HG03095 (cell line): ENCODE data around the gene ADORA2A.

ENCODE experiments used
- ATAC-seq: cut with Tn5 transposase; IDR thresholded peaks from one replicate; pipeline ENCODE4 v1.9.1; 2021; ENCODE audit warnings: moderate library complexity; ENCODE audit not compliant: unreplicated experiment

Gene ADORA2A

GRCh38 chr22:24431309-24432034 lies 4.1 kb downstream of the ADORA2A start:
- ATAC-seq: no peak

- no peak for ATAC-seq
Measured at GRCh38 chr22:24432059-24432853, 4.9 kb downstream of the ADORA2A start.

- no peak for ATAC-seq
Measured at GRCh38 chr22:24433001-24433827, 5.8 kb downstream of the ADORA2A start.

- peak; percentile 49 for ATAC-seq
Measured at GRCh38 chr22:24433828-24434470, 6.5 kb downstream of the ADORA2A start.

GRCh38 chr22:24434471-24435322 lies 7.3 kb downstream of the ADORA2A start:
- ATAC-seq: peak; percentile 35

- ATAC-seq: no peak
Measured at GRCh38 chr22:24435323-24435645, 7.9 kb downstream of the ADORA2A start.

GRCh38 chr22:24435861-24436371 lies 8.5 kb downstream of the ADORA2A start:
- no peak for ATAC-seq

GRCh38 chr22:24436553-24436952 lies 9.2 kb downstream of the ADORA2A start:
- ATAC-seq: no peak

GRCh38 chr22:24437091-24437490 lies 9.7 kb downstream of the ADORA2A start:
- no peak for ATAC-seq

- ATAC-seq: no peak
Measured at GRCh38 chr22:24437741-24438328, 10.4 kb downstream of the ADORA2A start.

- ATAC-seq: no peak
Measured at GRCh38 chr22:24440270-24440717, 12.9 kb downstream of the ADORA2A start.

- no peak for ATAC-seq
Measured at GRCh38 chr22:24440718-24441405, 13.5 kb downstream of the ADORA2A start.

GRCh38 chr22:24441406-24442351 lies 14.3 kb downstream of the ADORA2A start:
- ATAC-seq: no peak

GRCh38 chr22:24442352-24442744 lies 14.9 kb downstream of the ADORA2A start:
- ATAC-seq: no peak

GRCh38 chr22:24443668-24444067 lies 16.3 kb downstream of the ADORA2A start:
- ATAC-seq: no peak

GRCh38 chr22:24444251-24444650 lies 16.9 kb downstream of the ADORA2A start:
- ATAC-seq: no peak

GRCh38 chr22:24444729-24445466 lies 17.5 kb downstream of the ADORA2A start:
- no peak for ATAC-seq
